Inflammatory macrophage treated with lipopolysaccharide for 4 hours (primary cell): ENCODE results near the gene SLC23A3.

ENCODE experiments used
- DNase-seq: peaks from one replicate; pipeline ENCODE4 v3.0.0-alpha.2; 2020

The SLC23A3 gene

DNA sequence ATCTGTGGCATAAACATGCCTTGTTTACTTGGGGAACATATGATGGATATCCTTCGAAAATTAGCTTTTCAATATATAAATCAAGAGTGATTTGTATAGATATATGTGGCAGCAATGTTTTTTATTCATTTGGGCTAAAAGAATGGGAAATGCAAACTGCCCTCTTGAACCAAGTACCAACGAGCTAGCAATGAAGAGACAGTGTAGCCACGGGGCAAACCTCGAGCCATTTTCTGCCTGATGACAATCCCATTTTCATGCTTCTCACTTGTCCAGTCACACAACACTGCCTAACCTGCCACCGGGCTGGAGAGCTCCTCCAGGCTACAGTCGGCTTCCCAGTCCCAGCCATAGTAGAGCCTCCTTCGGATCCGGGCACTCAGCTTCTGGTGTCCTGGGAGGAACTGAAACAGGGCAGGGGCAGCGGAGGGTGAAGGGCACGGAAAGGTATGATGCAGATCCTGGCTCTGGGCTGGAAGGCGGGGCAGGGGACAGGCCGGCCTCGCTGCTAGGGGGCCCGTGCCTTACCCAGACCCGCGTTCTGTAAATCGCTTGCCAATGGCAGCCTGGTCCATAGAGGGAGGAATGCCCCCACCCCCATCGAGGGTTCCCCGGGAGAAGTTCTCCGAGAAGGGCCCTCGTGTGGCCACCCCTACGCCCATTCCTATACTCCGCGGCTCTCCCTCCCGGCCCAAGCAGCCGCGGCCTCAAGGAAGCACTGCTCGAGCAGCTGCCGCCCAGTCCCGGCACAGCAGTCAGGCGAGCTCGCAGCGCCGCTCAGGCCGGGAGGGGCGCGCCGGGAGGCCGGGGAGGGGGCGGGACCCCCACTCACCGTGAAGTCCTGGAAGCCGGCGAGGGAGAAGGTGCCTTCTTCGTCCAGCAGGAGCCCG, 6.3 kb upstream of the SLC23A3 start:
- peak; percentile 63 for DNase-seq

DNA sequence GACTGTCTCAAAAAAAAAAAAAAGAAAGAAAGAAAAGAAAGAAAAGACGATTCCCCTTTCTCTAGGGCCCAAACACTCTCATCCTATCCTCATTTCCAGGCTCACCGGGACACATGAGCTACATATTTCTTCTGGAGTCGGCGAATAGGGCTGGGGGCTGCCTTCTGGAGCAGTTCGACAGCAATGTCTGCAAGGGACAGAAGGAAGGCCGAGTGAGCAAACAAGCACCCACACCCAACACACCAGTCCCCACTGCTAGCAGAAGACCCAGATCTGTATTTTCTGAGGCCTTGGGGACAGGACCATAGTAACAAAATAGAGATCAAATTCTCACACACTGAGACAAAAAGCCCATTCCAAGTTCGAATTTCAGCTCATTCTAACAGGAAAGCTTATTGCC, 5.7 kb upstream of the SLC23A3 start:
- no peak for DNase-seq

GRCh38 chr2:219174801-219175200, 5.0 kb upstream of the SLC23A3 start:
- no peak for DNase-seq

GRCh38 chr2:219174146-219174545, 4.3 kb upstream of the SLC23A3 start:
- no peak for DNase-seq

- no peak for DNase-seq
Observed at GRCh38 chr2:219173176-219173575, 3.3 kb upstream of the SLC23A3 start.

GRCh38 chr2:219172231-219173154, 2.7 kb upstream of the SLC23A3 start:
- no peak for DNase-seq

GRCh38 chr2:219171231-219171651, 1.4 kb upstream of the SLC23A3 start:
- DNase-seq: peak; percentile 39

DNA sequence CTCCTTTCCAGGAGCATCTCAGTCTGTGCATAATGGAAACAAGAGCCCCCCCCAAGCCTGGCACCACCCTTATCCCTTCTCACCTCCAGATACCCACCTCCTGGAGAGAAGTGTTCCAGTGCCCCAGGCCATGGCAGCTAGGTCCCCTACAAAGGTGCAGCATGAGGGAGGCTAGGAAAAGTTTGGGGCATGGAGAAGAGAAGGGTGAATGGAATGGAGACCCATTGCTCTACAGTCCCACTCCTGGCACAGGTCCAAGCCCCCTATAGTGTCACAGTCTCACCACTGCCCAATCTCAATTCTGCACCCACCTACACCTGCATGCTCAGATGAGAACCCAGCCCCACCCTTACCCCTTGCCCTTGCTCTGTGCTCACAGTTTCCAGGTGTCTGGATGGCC, 897 bp downstream of the SLC23A3 start:
- no peak for DNase-seq

GRCh38 chr2:219168526-219168925, 1.3 kb downstream of the SLC23A3 start:
- DNase-seq: no peak

DNA sequence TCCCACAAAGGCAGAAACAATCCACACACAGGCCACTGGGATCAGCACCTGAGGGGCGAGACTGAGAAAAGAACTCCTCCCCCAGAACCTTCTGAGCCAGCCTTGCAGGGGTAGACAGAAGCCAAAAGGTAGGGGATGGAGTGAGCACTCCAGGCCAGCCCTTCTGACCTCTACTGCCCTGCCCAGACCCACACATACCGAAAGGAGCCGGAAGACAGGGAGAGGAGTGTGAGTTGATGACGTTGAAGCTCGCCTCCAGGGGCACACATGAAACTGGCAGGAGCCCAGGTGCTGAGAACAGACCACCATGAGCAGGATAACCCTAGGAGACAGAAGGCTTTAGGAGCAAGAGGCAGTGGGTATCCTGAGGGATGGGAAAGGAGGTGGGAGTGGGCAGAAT, 1.8 kb downstream of the SLC23A3 start:
- DNase-seq: no peak

GRCh38 chr2:219165058-219165911, 4.5 kb downstream of the SLC23A3 start:
- DNase-seq: no peak

DNA sequence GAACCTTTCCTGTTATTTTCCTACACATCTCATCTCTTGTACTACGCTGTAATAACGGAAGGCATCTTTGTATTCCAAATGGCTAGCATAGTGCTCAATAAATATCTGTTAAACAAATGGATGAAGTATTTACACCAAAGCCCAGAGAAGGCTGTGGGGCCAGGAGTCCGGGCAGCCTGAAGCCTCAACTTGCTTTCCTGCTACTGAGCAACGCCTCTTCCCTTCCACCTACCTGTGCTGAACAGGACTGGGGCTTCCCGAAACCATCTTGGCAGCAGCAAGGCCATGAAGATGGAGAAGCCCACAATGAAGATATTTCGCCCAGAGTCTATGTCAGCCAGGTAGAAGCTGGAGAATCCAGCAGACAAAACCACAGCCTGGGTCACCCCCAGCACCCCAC, 6.7 kb downstream of the SLC23A3 start:
- DNase-seq: no peak

GRCh38 chr2:219161097-219161496, 8.7 kb downstream of the SLC23A3 start:
- DNase-seq: no peak

DNA sequence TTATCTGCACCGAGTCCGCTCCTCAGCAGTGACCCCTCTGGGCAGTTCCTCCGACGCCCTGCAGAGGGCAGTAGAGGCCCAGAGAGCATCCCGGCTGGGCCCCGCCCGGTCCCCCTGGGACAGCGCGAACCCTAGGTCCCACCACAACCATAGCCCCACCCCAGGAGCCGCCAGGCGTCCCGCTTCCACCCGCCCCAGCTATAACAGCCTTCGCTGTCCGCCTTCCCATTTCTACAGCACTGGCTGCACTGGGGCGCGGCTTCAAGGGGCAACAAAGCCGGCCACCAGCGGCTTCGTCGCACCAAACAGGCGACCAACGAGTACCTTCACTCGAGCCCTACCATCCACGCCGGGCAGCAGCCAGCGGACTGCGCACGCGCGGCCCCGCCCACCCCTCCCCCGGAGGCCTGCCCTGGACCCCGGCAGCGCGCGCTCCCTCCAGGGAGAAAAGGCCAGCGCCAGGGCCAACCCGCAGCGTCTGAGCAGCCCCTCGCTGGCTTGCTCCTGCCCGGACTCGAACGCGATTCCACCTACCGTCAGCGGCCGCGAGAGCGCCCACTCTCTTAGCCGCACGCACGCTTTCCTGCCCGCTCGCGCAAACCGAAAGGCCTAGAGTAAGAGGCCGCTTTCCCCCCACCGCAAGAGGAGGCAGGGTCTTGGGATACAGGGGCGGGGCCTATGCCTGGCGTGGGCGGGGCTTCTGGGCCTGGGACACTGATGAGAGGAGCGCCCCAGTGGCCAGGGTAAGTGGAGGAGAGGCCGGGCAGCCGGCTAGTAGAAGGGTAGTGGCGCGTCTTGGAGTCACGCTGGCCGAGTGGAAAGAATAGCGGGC, 9.4 kb downstream of the SLC23A3 start, which contains the start of gene NHEJ1:
TSS of gene NHEJ1 (minus strand) at position 630 of the 832 bp plus-strand sequence. CDS start 2,453 bp downstream, outside the sequence.
- peak; percentile 94 for DNase-seq

- no peak for DNase-seq
Observed at GRCh38 chr2:219159771-219160185, 10.1 kb downstream of the SLC23A3 start.

DNA sequence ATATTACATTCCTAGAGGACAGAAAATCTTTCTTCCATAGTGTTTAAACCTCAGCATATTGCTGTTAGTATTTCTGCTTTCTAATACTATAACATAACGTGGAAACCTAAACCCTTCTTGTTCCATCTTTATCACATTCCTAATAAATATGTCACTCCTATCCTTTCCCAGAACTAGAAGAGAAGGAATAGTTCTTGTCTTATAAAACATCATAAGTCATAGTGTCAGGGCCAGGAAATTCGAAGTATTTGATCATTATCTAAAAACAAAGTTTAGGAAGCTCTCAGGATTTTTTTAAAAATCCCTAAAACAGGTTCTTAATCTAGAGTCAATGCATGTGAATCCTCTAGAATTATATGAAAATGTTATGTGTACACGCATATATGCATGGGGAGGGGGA, 11.2 kb downstream of the SLC23A3 start:
- DNase-seq: no peak

- DNase-seq: no peak
Observed at GRCh38 chr2:219158025-219158424, 11.8 kb downstream of the SLC23A3 start.

GRCh38 chr2:219157396-219157795, 12.4 kb downstream of the SLC23A3 start:
- no peak for DNase-seq

- peak; percentile 74 for DNase-seq
Observed at GRCh38 chr2:219155054-219155644, 14.7 kb downstream of the SLC23A3 start.

DNA sequence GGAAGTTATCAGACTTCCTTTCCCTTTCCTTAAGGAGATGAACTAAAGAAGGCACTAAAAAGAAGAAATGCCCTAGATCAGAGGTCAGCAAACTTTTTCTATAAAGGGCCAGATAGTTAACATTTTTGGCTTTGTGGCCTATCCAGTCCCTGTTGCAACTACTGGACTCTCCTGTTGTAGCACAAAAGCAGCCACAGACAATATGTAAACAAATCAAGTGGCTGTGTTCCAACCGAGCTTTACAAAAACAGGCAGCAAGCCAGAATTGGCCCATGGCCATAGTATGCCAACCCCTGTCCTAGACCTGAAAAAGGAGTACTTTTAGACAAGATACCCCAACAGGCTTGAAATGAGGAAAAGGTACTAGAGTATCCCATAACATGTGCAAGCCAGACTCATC, 20.2 kb downstream of the SLC23A3 start:
- DNase-seq: no peak

DNA sequence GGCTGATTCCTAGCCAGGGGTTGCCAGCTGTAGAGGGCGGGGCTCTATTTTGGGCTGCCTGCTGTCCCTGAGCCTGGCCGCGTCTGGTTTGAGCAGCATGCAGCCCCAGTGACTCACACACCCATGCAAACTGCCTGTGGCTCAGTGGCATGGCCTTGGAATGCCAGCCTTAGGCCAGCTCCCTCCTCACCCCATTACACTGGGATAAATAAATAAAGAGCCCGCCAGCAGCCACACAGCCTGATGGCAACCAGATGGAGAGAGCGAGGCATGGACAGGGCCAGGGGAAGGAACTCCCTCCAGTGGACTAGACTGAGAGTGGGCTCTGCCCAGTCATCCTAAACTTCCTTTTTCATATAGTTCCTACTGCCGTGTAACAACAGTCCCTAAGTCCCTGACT, 27.5 kb downstream of the SLC23A3 start:
- DNase-seq: no peak
